ENCODE data around the gene SLC40A1. TPM values are rescaled to one million over a fixed set of nuclear protein-coding genes. Genes with fewer than 3 reads are reported as not detected.
"Not testable (repeated sequence)": the region's sequence is repeated elsewhere in the genome, so short reads cannot be mapped to it uniquely, and the experiment has no call there.

The SLC40A1 gene
- total RNA-seq, 1 donor from 2014 or later, result not detected

DNA sequence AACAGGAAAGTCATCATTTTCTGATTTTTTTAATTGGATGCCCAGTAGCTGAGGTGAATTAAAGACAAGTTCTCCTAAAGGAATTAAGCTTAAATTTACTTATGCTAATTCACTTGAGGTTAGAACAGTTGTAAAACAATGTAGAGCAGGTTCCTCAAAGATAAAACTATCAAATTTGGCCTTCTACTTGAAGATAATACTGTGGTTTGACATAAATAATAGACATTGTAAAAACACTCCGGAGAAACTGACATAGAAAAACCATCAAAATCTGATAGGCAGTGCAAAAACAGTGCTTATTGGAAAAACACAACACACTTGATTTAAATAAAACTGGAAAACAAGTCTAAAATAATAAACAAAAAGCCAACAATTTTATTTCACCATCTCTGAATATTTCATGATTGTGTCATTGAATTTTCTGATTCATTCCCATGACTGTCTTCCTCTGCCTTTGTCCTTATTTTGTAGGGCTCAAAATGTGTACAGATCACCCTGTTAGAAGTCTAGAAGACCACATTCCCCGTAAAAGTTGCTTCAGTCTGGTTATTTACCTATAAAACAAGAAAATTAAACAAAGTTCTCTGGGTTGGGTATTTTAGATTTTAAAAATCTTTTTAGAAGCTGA lies 28.3 kb upstream of the SLC40A1 start:
- no peaks in the 10 kb centered on the region for H3F3A ChIP-seq (ENCODE audit: low read depth)
- no peak for DNase-seq (ENCODE audit: low spot score)
- no peaks in the 10 kb centered on the region for H3K36me3 Mint-ChIP-seq
- H3K27ac Mint-ChIP-seq, result no peak overlapping the region
- TF ChIP-seq, protein P1, sequence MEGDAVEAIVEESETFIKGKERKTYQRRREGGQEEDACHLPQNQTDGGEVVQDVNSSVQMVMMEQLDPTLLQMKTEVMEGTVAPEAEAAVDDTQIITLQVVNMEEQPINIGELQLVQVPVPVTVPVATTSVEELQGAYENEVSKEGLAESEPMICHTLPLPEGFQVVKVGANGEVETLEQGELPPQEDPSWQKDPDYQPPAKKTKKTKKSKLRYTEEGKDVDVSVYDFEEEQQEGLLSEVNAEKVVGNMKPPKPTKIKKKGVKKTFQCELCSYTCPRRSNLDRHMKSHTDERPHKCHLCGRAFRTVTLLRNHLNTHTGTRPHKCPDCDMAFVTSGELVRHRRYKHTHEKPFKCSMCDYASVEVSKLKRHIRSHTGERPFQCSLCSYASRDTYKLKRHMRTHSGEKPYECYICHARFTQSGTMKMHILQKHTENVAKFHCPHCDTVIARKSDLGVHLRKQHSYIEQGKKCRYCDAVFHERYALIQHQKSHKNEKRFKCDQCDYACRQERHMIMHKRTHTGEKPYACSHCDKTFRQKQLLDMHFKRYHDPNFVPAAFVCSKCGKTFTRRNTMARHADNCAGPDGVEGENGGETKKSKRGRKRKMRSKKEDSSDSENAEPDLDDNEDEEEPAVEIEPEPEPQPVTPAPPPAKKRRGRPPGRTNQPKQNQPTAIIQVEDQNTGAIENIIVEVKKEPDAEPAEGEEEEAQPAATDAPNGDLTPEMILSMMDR (IDR thresholded peaks at IDR 0.05), result no peak
- TF ChIP-seq EZH2phosphoT487 (IDR thresholded peaks at IDR 0.05) (no peak), EZH2 (IDR thresholded peaks at IDR 0.05) (no peak)
- no peaks in the 10 kb centered on the region for H3K27me3 Mint-ChIP-seq (ENCODE audit: insufficient read depth, low read depth)
- no peak overlapping the region for H3K4me3 Mint-ChIP-seq
- H2AFZ ChIP-seq (replicated peaks), result no peak overlapping the region
- H3K4me1 ChIP-seq, result no peaks in the 10 kb centered on the region
- H3K9me3 ChIP-seq (ENCODE audit: low read depth), result no peaks in the 10 kb centered on the region
- H3K9ac ChIP-seq, result no peak overlapping the region
- H3K27ac ChIP-seq, result no peak overlapping the region
- no peaks in the 10 kb centered on the region for H3K79me2 ChIP-seq (ENCODE audit: low read depth)
- H3K4me2 ChIP-seq, result no peak overlapping the region
- H3K4me3 ChIP-seq, result no peak overlapping the region
- no peaks in the 10 kb centered on the region for H3K9me3 Mint-ChIP-seq
- H3K36me3 ChIP-seq, result no peaks in the 10 kb centered on the region
- no peaks in the 10 kb centered on the region for H3K27me3 ChIP-seq
- no peaks in the 10 kb centered on the region for H4K20me1 ChIP-seq (ENCODE audit: low read depth)
- no peaks in the 10 kb centered on the region for H3K4me1 Mint-ChIP-seq

DNA sequence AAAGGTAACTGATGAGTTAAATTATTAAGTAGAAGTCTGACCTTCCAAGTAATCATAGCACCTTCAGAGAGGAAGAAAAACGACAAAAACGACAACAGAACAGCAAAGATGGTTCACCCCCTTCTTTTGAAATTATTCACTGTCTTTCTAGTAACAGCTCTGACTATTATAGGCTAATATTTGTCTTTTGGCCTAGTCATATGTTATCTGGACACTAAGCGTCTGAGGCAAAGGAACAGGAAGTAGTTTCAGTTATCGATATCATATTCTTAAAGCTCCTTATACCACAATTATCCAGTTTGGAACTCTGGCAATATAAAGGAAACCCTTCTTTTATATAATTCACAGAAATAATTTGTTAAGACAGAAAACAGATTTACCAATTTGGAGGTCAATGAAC lies 27.6 kb upstream of the SLC40A1 start:
- no peaks in the 10 kb centered on the region for H3K27me3 Mint-ChIP-seq (ENCODE audit: insufficient read depth, low read depth)
- Histone ChIP-seq H3K4me1 (no peaks in the 10 kb centered on the region), H3K27me3 (no peaks in the 10 kb centered on the region), H2AFZ (replicated peaks) (no peak overlapping the region), H3K4me2 (no peak overlapping the region), H3K4me3 (no peak overlapping the region), H3K79me2 (ENCODE audit: low read depth) (no peaks in the 10 kb centered on the region), H3K27ac (no peak overlapping the region), H4K20me1 (ENCODE audit: low read depth) (no peaks in the 10 kb centered on the region), H3K9ac (no peak overlapping the region), H3F3A (ENCODE audit: low read depth) (no peaks in the 10 kb centered on the region), H3K36me3 (no peaks in the 10 kb centered on the region), H3K9me3 (ENCODE audit: low read depth) (no peaks in the 10 kb centered on the region)
- no peak for DNase-seq (ENCODE audit: low spot score)
- H3K4me3 Mint-ChIP-seq, result no peak overlapping the region
- no peaks in the 10 kb centered on the region for H3K36me3 Mint-ChIP-seq
- no peak overlapping the region for H3K27ac Mint-ChIP-seq
- TF ChIP-seq, protein P1 (IDR thresholded peaks at IDR 0.05), result no peak
- TF ChIP-seq EZH2phosphoT487 (IDR thresholded peaks at IDR 0.05) (no peak), EZH2 (IDR thresholded peaks at IDR 0.05) (no peak)
- H3K9me3 Mint-ChIP-seq, result no peaks in the 10 kb centered on the region
- no peaks in the 10 kb centered on the region for H3K4me1 Mint-ChIP-seq

DNA sequence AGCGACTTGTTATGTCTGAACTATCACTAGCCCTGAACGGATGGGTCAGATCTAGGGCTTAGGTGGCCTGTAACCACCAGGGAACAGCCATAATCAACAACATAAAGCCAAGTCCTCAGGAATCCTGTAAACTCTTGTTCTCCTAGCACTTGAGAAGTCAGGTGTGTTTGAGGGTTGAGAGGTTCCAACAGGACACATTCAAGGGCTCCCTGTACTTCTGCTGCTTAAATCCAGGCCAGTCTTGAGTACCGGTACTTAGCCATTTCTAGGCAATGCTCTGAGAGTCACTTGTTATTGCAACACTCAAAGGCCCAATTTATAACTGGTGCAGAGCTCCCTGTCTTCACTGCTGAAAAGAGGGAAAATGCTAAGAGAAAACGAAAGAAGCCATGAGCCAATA lies 21.6 kb upstream of the SLC40A1 start:
- Mint-ChIP-seq H3K27me3 (ENCODE audit: insufficient read depth, low read depth) (no peaks in the 10 kb centered on the region), H3K27ac (no peak overlapping the region), H3K4me3 (no peak overlapping the region), H3K4me1 (no peaks in the 10 kb centered on the region), H3K9me3 (no peaks in the 10 kb centered on the region), H3K36me3 (no peaks in the 10 kb centered on the region)
- TF ChIP-seq EZH2phosphoT487 (IDR thresholded peaks at IDR 0.05) (no peak), EZH2 (IDR thresholded peaks at IDR 0.05) (no peak)
- TF ChIP-seq, protein P1 (IDR thresholded peaks at IDR 0.05), result no peak
- Histone ChIP-seq H3K4me1 (no peaks in the 10 kb centered on the region), H3K27ac (no peak overlapping the region), H3K9ac (no peak overlapping the region), H3K36me3 (no peaks in the 10 kb centered on the region), H3K4me3 (no peak overlapping the region), H3K27me3 (no peaks in the 10 kb centered on the region), H3K79me2 (ENCODE audit: low read depth) (no peaks in the 10 kb centered on the region), H3K4me2 (no peak overlapping the region), H3K9me3 (ENCODE audit: low read depth) (no peaks in the 10 kb centered on the region), H2AFZ (replicated peaks) (no peak overlapping the region), H3F3A (ENCODE audit: low read depth) (no peaks in the 10 kb centered on the region), H4K20me1 (ENCODE audit: low read depth) (no peaks in the 10 kb centered on the region)
- no peak for DNase-seq (ENCODE audit: low spot score)

DNA sequence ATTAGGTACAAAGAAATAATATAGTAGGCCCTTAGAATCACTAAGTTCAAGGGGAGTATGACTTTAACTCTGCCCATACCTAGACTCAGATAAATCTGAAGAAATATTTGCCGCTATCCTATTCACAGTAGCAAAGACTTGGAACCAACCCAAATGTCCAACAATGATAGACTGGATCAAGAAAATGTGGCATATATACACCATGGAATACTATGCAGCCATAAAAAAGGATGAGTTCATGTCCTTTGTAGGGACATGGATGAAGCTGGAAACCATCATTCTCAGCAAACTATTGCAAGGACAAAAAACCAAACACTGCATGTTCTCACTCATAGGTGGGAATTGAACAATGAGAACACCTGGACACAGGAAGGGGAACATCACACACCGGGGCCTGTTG lies 21.1 kb upstream of the SLC40A1 start:
- H3K9me3 Mint-ChIP-seq; H3F3A ChIP-seq (ENCODE audit: low read depth); H3K4me1 ChIP-seq; H3K9me3 ChIP-seq (ENCODE audit: low read depth); DNase-seq (ENCODE audit: low spot score); H3K4me1 Mint-ChIP-seq; H3K27me3 Mint-ChIP-seq (ENCODE audit: insufficient read depth, low read depth); H3K9ac ChIP-seq; H3K27ac ChIP-seq; H3K4me3 Mint-ChIP-seq; H3K27ac Mint-ChIP-seq; H2AFZ ChIP-seq (replicated peaks); H3K4me3 ChIP-seq; H3K79me2 ChIP-seq (ENCODE audit: low read depth); H3K4me2 ChIP-seq; H4K20me1 ChIP-seq (ENCODE audit: low read depth); H3K36me3 Mint-ChIP-seq; H3K27me3 ChIP-seq; H3K36me3 ChIP-seq: not testable (repeated sequence)
